Caki2 (cell line): ENCODE results near the gene KCNC1. TPM values are rescaled to one million over a fixed set of nuclear protein-coding genes. Genes with fewer than 3 reads are reported as not detected.

Source experiments
- DNase-seq: peaks from one replicate; pipeline ENCODE4 v3.0.0-alpha.2; 2015; ENCODE audit warnings: low read depth
- in situ Hi-C: cut with HindIII; loops from 2 replicates; pipeline ENCODE4 v1.10.0; 2016; ENCODE audit warnings: low sequenced_read_pairs, low pct_unique_long_range_greater_than_20kb, mixed read lengths
- total RNA-seq: library from RNA; depleted of rRNA; stranded (reverse); fragments of >200 nt; shearing (Covaris generic); gene quantifications from 2 replicates; pipeline ENCODE4 v1.2.3, GENCODE V29; 2014; ENCODE audit warnings: low replicate concordance; rRNA removed

KCNC1 gene
- total RNA-seq, 1 experiment from 2014 or later: 0.68 TPM

DNA sequence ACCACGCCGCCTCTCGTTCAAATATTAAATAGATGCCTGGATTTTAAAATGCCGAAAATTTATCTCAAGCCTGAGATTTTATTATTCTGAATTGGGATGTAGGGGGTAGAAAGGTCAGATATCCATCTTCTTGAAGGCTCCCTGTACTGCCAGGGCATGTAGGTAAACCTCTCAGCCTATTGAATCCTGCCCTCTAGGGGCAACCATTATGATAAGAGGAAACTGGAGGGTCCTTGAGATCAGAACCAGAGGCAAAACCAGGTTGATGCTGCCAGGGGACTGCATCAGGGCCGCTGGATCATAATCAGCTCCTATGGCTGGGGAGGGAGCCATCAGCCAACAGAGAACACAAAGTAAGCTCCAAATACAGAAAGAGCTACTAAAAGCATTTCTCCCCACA, 92.4 kb downstream of the KCNC1 start:
- in situ Hi-C loops: no loop called here
- DNase-seq: no peak

DNA sequence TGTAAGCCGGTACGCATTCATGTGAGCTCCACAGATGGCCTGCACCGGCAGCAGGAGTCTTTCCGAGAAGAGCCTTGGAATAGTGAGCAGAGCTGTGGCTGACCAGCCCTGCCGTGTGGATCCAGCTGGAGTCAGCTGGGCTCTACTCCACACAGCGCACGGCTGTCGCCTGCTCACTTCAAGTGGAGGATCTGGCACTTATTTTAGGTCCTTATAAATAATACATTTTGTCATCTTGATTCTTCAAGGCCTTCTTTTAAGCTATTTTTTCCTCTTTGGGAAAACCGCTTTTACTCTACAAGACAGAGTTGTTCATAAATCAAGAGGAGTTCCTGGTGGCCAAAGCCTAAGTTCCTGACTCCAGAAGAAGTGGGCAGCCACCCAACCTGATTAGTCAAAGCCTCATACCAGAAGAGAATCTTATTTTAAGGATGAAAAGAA, 93.8 kb downstream of the KCNC1 start:
- in situ Hi-C loops: no loop called here
- no peak for DNase-seq

DNA sequence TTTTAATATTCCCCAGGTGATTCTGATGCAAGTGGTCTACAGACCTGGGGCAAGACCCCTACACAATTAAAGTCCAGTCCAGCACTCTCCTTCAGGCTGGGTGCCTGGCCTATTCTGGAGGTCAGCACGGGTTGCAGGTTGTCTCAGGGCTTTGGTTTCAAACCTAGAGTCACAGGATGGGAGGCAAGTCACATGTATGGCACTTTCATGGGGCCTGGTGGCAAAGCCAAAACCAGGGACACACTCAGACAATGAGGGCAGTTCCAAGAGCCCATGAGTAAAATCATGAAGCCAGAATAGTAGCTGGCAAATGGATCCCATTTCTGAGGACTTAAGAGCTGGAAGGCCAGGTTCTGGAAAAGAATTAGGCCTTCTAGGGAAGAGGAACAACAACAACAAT, 96.6 kb downstream of the KCNC1 start:
- no peak for DNase-seq
- in situ Hi-C loops: no loop called here

DNA sequence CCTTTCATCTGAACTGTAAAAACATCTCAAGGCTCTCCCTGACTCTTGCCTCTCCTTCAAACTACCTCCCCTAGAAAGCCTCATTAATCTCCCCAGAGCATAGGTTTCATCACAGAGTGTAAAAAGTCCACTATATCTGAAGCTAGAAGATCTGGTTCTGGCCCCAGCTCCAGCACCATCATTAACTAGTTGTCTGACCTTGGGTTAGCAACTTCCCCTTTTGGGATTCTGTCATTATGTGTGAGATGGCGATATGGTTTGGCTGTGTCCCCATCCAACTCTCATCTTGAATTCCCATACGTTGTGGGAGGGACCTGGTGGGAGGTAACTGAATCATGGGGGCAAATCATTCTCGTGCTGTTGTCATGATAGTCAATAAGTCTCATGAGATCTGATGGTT, 97.3 kb downstream of the KCNC1 start:
- in situ Hi-C loops: no loop called here
- no peak for DNase-seq

Other genes with a start within 250 kb of the KCNC1 start
- 0.32 and 2.1 TPM in 2 replicates for gene USH1C, start 190.4 kb upstream of the KCNC1 start, total RNA-seq
- not detected in 2 replicates for gene OTOG, start 187.5 kb upstream of the KCNC1 start, total RNA-seq
- gene MYOD1, start 15.2 kb upstream of the KCNC1 start, total RNA-seq: not detected in 2 replicates